PC-9 (cell line): ENCODE results near the gene SYTL5. TPM values are rescaled to one million over a fixed set of nuclear protein-coding genes. Genes with fewer than 3 reads are reported as not detected.

ENCODE experiments used
- Bru-seq: library from RNA; stranded (reverse); fragments of 400-500 nt; gene quantifications from one replicate; lab custom pipeline; 2021; lab: Mats Ljungman, UMichigan
- BruChase-seq, 2 experiments: library from RNA; stranded (reverse); fragments of 400-500 nt; gene quantifications; one replicate each; lab custom pipeline; 2021; lab: Mats Ljungman, UMichigan
- BruUV-seq: library from RNA; stranded (reverse); fragments of 400-500 nt; replicated peaks from 2 replicates; lab custom pipeline; 2021; lab: Mats Ljungman, UMichigan
- CTCF ChIA-PET: fragments of 300-600 bp; sonication (Branson Sonifier 250); formaldehyde crosslinking; loops from one replicate; lab custom pipeline; 2022; ENCODE audit warnings: antibody characterized with exemption; lab: Charles Lee
- POLR2A ChIA-PET: fragments of 300-600 bp; sonication (Branson Sonifier 250); formaldehyde crosslinking; loops from one replicate; lab custom pipeline; 2022; ENCODE audit warnings: antibody characterized with exemption; ENCODE audit not compliant: unreplicated experiment; lab: Charles Lee
- DNase-seq, 2 experiments: peaks; one replicate each; pipeline versions ENCODE4 v3.0.0 to v3.0.0-alpha.2; 2015 to 2022; ENCODE audit warnings: mixed read lengths in 1 of 2
- H2AFZ ChIP-seq: fragments of 200-600 bp; sonication (generic); 2 replicates; pipeline ENCODE4 v1.8.1; 2017; ENCODE audit warnings: antibody characterized with exemption
- H3F3A ChIP-seq: fragments of 200-600 bp; sonication (generic); 2 replicates; pipeline ENCODE4 v1.8.1; 2017; ENCODE audit warnings: antibody characterized with exemption, mild to moderate bottlenecking, low read depth; ENCODE audit not compliant: insufficient read depth
- H3K27ac ChIP-seq: fragments of 200-600 bp; sonication (generic); 2 replicates; pipeline ENCODE4 v1.6.1; 2016; ENCODE audit warnings: mixed run types
- H3K27me3 ChIP-seq: fragments of 200-600 bp; sonication (generic); 2 replicates; pipeline ENCODE4 v1.6.1; 2016; ENCODE audit warnings: low read depth, mixed run types; ENCODE audit not compliant: insufficient read depth
- H3K36me3 ChIP-seq: fragments of 200-600 bp; sonication (generic); 2 replicates; pipeline ENCODE4 v1.6.1; 2016; ENCODE audit warnings: low read depth, mixed run types
- H3K4me1 ChIP-seq: fragments of 200-600 bp; sonication (generic); replicated peaks from 2 replicates; pipeline ENCODE4 v1.6.1; 2016; ENCODE audit warnings: mixed run types; ENCODE audit not compliant: insufficient read depth
- H3K4me2 ChIP-seq: fragments of 200-600 bp; sonication (generic); 2 replicates; pipeline ENCODE4 v1.6.1; 2017; ENCODE audit warnings: mixed run types
- H3K4me3 ChIP-seq: fragments of 200-600 bp; sonication (generic); 2 replicates; pipeline ENCODE4 v1.6.1; 2016; ENCODE audit warnings: mixed run types
- H3K79me2 ChIP-seq: fragments of 200-600 bp; sonication (generic); 2 replicates; pipeline ENCODE4 v1.6.1; 2017; ENCODE audit warnings: low read depth, mixed run types
- H3K9me2 ChIP-seq: fragments of 200-600 bp; sonication (generic); 2 replicates; pipeline ENCODE4 v1.8.1; 2017; ENCODE audit warnings: mild to moderate bottlenecking; ENCODE audit not compliant: insufficient read depth
- H3K9me3 ChIP-seq: fragments of 200-600 bp; sonication (generic); 2 replicates; pipeline ENCODE4 v1.8.1; 2016; ENCODE audit warnings: low read depth; ENCODE audit not compliant: insufficient read depth
- H4K20me1 ChIP-seq: fragments of 200-600 bp; sonication (generic); 2 replicates; pipeline ENCODE4 v1.8.1; 2017; ENCODE audit not compliant: insufficient read depth
- EZH2 ChIP-seq: fragments of 200-600 bp; sonication (generic); IDR thresholded peaks from 2 replicates; pipeline ENCODE4 v1.8.0; 2017; ENCODE audit warnings: antibody characterized with exemption, low read depth
- intact Hi-C: fragments of 100-400 bp; cut with micrococcal nuclease; formaldehyde crosslinking; loops from one replicate; pipeline ENCODE4 v1.10.0; 2022; ENCODE audit not compliant: unreplicated experiment
- long read RNA-seq: library from polyadenylated mRNA; stranded (forward); transcript quantifications from one replicate; pipeline ENCODE4 v2.0.0, GENCODE V29; 2022
- total RNA-seq: library from RNA; stranded (reverse); gene quantifications from 2 replicates; pipeline ENCODE4 v1.2.3, GENCODE V29; 2021
- TF ChIP-seq, protein P1 (sequence below): fragments of 200-600 bp; sonication (generic); conservative IDR thresholded peaks from 2 replicates; pipeline ENCODE4 v1.6.1; 2017; ENCODE audit warnings: mixed run types, antibody characterized with exemption, mild to moderate bottlenecking, moderate library complexity

The SYTL5 gene
- total RNA-seq: not detected in 2 replicates
- not detected for Bru-seq, nascent RNA
- BruChase-seq, experiment 1, labeled RNA remaining after a 2-hour chase: not detected
- BruChase-seq, experiment 2, labeled RNA remaining after a 6-hour chase: not detected
- long read RNA-seq: 0 reads

DNA sequence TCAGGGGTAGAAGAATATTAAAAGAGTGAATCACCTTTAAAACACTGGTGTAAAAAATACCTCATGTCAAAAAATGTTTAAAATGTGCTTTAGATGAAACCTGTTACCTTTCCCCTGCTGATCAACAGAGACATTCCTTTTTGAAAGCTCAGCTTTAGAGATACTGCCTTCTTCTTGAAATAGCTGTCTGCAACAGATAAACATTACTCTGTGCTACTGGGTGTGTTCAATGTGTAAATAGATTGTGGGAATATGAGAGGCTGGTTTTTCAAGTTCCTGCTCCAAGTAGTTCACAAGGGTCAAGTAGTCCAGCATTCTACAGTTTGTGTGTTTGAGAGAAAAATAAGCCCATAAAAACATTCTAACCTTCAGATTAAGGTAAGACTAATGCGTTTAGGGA is at the start of gene SYTL5:
Gene SYTL5 (plus strand): TSS at position 263 of the 400 bp plus-strand sequence. CDS start 27,337 bp downstream, outside the sequence.
- H3K9me3 ChIP-seq: no peaks in the 10 kb centered on the region
- H3K36me3 ChIP-seq: no peaks in the 10 kb centered on the region
- no peaks in the 10 kb centered on the region for H3K79me2 ChIP-seq
- no TSS peak for BruUV-seq
- no peaks in the 10 kb centered on the region for H3K27me3 ChIP-seq
- H3F3A ChIP-seq: no peaks in the 10 kb centered on the region
- ChIA-PET POLR2A (no interaction called here), CTCF (no interaction called here)
- TF ChIP-seq, protein P1, sequence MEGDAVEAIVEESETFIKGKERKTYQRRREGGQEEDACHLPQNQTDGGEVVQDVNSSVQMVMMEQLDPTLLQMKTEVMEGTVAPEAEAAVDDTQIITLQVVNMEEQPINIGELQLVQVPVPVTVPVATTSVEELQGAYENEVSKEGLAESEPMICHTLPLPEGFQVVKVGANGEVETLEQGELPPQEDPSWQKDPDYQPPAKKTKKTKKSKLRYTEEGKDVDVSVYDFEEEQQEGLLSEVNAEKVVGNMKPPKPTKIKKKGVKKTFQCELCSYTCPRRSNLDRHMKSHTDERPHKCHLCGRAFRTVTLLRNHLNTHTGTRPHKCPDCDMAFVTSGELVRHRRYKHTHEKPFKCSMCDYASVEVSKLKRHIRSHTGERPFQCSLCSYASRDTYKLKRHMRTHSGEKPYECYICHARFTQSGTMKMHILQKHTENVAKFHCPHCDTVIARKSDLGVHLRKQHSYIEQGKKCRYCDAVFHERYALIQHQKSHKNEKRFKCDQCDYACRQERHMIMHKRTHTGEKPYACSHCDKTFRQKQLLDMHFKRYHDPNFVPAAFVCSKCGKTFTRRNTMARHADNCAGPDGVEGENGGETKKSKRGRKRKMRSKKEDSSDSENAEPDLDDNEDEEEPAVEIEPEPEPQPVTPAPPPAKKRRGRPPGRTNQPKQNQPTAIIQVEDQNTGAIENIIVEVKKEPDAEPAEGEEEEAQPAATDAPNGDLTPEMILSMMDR: no peak
- TF ChIP-seq EZH2: no peak
- H3K4me3 ChIP-seq: no peak within 1 kb of the TSS
- H2AFZ ChIP-seq: no peak within 1 kb of the TSS
- no peak for DNase-seq
- H3K27ac ChIP-seq: no peak within 1 kb of the TSS
- intact Hi-C loops: no loop called here
- no peaks in the 10 kb centered on the region for H3K4me1 ChIP-seq
- H4K20me1 ChIP-seq: no peaks in the 10 kb centered on the region
- no peak within 1 kb of the TSS for H3K4me2 ChIP-seq
- no peaks in the 10 kb centered on the region for H3K9me2 ChIP-seq

GRCh38 chrX:37958525-37959211 is 47.7 kb upstream of the SYTL5 start:
- no TSS peak for BruUV-seq
- POLR2A ChIA-PET: no interaction called here
- CTCF ChIA-PET: no interaction called here

GRCh38 chrX:37959212-37960021 is 46.9 kb upstream of the SYTL5 start:
- no peak for DNase-seq
- Histone ChIP-seq H3K36me3 (no peaks in the 10 kb centered on the region), H3F3A (no peaks in the 10 kb centered on the region), H3K4me3 (no peak overlapping the region), H3K4me2 (no peak overlapping the region), H3K27me3 (no peaks in the 10 kb centered on the region), H3K9me2 (no peaks in the 10 kb centered on the region), H3K27ac (no peak overlapping the region), H3K4me1 (no peaks in the 10 kb centered on the region), H3K79me2 (no peaks in the 10 kb centered on the region), H4K20me1 (no peaks in the 10 kb centered on the region), H2AFZ (no peak overlapping the region), H3K9me3 (no peaks in the 10 kb centered on the region)
- intact Hi-C loops: no loop called here
- no peak for TF ChIP-seq EZH2
- TF ChIP-seq, protein P1: no peak
- ChIA-PET POLR2A (no interaction called here), CTCF (no interaction called here)
- no TSS peak for BruUV-seq

More at GRCh38 chrX:37958525-37959211, 47.7 kb upstream of the SYTL5 start:
- intact Hi-C loops: no loop called here
- Histone ChIP-seq H3K9me2 (no peaks in the 10 kb centered on the region), H4K20me1 (no peaks in the 10 kb centered on the region), H3F3A (no peaks in the 10 kb centered on the region), H2AFZ (no peak overlapping the region), H3K27ac (no peak overlapping the region), H3K36me3 (no peaks in the 10 kb centered on the region), H3K27me3 (no peaks in the 10 kb centered on the region), H3K4me3 (no peak overlapping the region), H3K4me2 (no peak overlapping the region), H3K4me1 (no peaks in the 10 kb centered on the region), H3K9me3 (no peaks in the 10 kb centered on the region), H3K79me2 (no peaks in the 10 kb centered on the region)
- TF ChIP-seq, protein P1: no peak
- no peak for TF ChIP-seq EZH2
- no peak for DNase-seq
